HEK293 (cell line): ENCODE results near the gene BIRC7.
"Not testable (repeated sequence)": the region's sequence is repeated elsewhere in the genome, so short reads cannot be mapped to it uniquely, and the experiment has no call there.

Source experiments
- REST ChIP-seq: fragments of 450-650 bp; formaldehyde crosslinking; IDR thresholded peaks from 2 replicates; pipeline ENCODE4 v1.5.1; 2016; ENCODE audit warnings: missing biosample characterization, missing genetic modification characterization
- ZNF274 ChIP-seq, 2 experiments: fragments of 200-500 bp in 1 of 2; fragments of 450-650 bp in 1 of 2; sonication (Bioruptor generic) in 1 of 2; formaldehyde crosslinking in 1 of 2; IDR thresholded peaks; 2 replicates each; pipeline versions ENCODE4 v1.5.1 to v1.6.1; 2014 to 2016; ENCODE audit warnings: borderline replicate concordance in 1 of 2, inconsistent platforms in 1 of 2, low read length in 1 of 2, missing biosample characterization in 1 of 2, missing genetic modification characterization in 1 of 2
- TF ChIP-seq, protein P1 (sequence below): fragments of 450-650 bp; formaldehyde crosslinking; IDR thresholded peaks from 2 replicates; pipeline ENCODE4 v1.5.1; 2016; ENCODE audit warnings: missing biosample characterization, missing genetic modification characterization
- TF ChIP-seq, protein P2 (sequence below): fragments of 450-650 bp; formaldehyde crosslinking; IDR thresholded peaks from 2 replicates; pipeline ENCODE4 v1.5.1; 2016; ENCODE audit warnings: missing biosample characterization, missing genetic modification characterization
- TF ChIP-seq, protein P3 (sequence below): fragments of 450-650 bp; formaldehyde crosslinking; optimal IDR thresholded peaks from 2 replicates; pipeline ENCODE3; 2016; ENCODE audit warnings: missing biosample characterization, mild to moderate bottlenecking, missing genetic modification characterization
- TF ChIP-seq, protein P4 (sequence below): fragments of 450-650 bp; formaldehyde crosslinking; IDR thresholded peaks from 2 replicates; pipeline ENCODE4 v1.5.1; 2016; ENCODE audit warnings: missing biosample characterization, missing genetic modification characterization, borderline replicate concordance

GRCh38 chr20:63251350-63251749 lies 15.6 kb downstream of the BIRC7 start:
- TF ChIP-seq, protein P1, sequence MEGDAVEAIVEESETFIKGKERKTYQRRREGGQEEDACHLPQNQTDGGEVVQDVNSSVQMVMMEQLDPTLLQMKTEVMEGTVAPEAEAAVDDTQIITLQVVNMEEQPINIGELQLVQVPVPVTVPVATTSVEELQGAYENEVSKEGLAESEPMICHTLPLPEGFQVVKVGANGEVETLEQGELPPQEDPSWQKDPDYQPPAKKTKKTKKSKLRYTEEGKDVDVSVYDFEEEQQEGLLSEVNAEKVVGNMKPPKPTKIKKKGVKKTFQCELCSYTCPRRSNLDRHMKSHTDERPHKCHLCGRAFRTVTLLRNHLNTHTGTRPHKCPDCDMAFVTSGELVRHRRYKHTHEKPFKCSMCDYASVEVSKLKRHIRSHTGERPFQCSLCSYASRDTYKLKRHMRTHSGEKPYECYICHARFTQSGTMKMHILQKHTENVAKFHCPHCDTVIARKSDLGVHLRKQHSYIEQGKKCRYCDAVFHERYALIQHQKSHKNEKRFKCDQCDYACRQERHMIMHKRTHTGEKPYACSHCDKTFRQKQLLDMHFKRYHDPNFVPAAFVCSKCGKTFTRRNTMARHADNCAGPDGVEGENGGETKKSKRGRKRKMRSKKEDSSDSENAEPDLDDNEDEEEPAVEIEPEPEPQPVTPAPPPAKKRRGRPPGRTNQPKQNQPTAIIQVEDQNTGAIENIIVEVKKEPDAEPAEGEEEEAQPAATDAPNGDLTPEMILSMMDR (tag by site-specific recombination), result not testable (repeated sequence)
- TF ChIP-seq, protein P2, sequence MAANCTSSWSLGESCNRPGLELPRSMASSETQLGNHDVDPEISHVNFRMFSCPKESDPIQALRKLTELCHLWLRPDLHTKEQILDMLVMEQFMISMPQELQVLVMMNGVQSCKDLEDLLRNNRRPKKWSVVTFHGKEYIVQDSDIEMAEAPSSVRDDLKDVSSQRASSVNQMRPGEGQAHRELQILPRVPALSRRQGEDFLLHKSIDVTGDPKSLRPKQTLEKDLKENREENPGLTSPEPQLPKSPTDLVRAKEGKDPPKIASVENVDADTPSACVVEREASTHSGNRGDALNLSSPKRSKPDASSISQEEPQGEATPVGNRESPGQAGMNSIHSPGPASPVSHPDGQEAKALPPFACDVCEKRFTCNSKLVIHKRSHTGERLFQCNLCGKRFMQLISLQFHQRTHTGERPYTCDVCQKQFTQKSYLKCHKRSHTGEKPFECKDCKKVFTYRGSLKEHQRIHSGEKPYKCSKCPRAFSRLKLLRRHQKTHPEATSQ, result not testable (repeated sequence)
- not testable (repeated sequence) for TF ChIP-seq REST (tag by site-specific recombination); ZNF274 (IDR thresholded peaks at IDR 0.05; ENCODE audit: low read length); ZNF274 (tag by site-specific recombination; IDR thresholded peaks at IDR 0.05; ENCODE audit: borderline replicate concordance)
- TF ChIP-seq, protein P3, sequence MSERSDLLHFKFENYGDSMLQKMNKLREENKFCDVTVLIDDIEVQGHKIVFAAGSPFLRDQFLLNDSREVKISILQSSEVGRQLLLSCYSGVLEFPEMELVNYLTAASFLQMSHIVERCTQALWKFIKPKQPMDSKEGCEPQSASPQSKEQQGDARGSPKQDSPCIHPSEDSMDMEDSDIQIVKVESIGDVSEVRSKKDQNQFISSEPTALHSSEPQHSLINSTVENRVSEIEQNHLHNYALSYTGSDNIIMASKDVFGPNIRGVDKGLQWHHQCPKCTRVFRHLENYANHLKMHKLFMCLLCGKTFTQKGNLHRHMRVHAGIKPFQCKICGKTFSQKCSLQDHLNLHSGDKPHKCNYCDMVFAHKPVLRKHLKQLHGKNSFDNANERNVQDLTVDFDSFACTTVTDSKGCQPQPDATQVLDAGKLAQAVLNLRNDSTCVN, result peak; percentile 22
- TF ChIP-seq, protein P4, sequence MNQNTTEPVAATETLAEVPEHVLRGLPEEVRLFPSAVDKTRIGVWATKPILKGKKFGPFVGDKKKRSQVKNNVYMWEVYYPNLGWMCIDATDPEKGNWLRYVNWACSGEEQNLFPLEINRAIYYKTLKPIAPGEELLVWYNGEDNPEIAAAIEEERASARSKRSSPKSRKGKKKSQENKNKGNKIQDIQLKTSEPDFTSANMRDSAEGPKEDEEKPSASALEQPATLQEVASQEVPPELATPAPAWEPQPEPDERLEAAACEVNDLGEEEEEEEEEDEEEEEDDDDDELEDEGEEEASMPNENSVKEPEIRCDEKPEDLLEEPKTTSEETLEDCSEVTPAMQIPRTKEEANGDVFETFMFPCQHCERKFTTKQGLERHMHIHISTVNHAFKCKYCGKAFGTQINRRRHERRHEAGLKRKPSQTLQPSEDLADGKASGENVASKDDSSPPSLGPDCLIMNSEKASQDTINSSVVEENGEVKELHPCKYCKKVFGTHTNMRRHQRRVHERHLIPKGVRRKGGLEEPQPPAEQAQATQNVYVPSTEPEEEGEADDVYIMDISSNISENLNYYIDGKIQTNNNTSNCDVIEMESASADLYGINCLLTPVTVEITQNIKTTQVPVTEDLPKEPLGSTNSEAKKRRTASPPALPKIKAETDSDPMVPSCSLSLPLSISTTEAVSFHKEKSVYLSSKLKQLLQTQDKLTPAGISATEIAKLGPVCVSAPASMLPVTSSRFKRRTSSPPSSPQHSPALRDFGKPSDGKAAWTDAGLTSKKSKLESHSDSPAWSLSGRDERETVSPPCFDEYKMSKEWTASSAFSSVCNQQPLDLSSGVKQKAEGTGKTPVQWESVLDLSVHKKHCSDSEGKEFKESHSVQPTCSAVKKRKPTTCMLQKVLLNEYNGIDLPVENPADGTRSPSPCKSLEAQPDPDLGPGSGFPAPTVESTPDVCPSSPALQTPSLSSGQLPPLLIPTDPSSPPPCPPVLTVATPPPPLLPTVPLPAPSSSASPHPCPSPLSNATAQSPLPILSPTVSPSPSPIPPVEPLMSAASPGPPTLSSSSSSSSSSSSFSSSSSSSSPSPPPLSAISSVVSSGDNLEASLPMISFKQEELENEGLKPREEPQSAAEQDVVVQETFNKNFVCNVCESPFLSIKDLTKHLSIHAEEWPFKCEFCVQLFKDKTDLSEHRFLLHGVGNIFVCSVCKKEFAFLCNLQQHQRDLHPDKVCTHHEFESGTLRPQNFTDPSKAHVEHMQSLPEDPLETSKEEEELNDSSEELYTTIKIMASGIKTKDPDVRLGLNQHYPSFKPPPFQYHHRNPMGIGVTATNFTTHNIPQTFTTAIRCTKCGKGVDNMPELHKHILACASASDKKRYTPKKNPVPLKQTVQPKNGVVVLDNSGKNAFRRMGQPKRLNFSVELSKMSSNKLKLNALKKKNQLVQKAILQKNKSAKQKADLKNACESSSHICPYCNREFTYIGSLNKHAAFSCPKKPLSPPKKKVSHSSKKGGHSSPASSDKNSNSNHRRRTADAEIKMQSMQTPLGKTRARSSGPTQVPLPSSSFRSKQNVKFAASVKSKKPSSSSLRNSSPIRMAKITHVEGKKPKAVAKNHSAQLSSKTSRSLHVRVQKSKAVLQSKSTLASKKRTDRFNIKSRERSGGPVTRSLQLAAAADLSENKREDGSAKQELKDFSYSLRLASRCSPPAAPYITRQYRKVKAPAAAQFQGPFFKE (tag by site-specific recombination), result not testable (repeated sequence)
